ENCODE data around the gene MAPKAP1.

The MAPKAP1 gene

GRCh38 chr9:125532412-125532811, 174.6 kb downstream of the MAPKAP1 start:
- no peak for DNase-seq

- DNase-seq: no peak
Measured at GRCh38 chr9:125529589-125530515, 177.2 kb downstream of the MAPKAP1 start.

- DNase-seq: no peak
Measured at GRCh38 chr9:125529107-125529506, 177.9 kb downstream of the MAPKAP1 start.

GRCh38 chr9:125527471-125528002, 179.5 kb downstream of the MAPKAP1 start:
- no peak for DNase-seq

GRCh38 chr9:125525921-125526631, 180.9 kb downstream of the MAPKAP1 start:
- no peak for DNase-seq

DNA sequence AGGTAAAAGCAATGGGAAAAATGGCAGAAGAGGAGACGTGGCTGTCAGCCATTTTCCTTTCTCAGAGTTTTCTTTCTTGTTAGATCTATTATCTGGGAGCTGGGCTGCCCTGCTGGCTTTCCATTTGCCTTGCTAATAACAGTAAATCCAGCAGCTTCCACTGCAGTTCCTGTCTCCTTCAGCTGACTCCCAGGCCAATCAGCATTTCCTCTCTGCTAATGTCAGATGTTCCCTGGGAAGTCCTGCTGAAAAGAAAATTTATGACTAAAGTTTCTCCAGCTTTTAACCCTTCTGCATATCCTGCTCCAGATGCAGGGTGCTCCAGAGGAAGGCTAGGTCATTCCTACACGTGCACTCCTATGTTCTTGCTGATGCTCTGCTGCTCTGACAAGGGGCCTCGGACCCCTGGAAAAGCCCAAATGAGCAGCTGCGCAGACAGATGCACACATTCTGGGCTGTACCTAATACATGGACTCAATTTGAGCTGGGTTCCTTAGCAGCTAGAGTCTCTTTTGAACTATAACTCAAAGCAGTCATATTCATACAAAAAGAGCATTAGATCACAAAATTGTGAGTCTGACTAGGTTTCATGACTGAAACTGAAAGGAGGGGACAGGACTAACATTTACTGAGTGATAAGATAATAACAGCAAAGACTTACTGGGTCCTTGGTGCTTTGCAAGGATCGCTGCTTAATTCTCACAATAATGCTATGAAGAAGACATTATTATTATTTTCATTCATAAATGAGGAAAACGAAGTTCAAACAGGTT, 182.2 kb downstream of the MAPKAP1 start:
- DNase-seq: no peak

- DNase-seq: no peak
Measured at GRCh38 chr9:125523681-125524080, 183.3 kb downstream of the MAPKAP1 start.

- no peak for DNase-seq
Measured at GRCh38 chr9:125522328-125522725, 184.7 kb downstream of the MAPKAP1 start.

DNA sequence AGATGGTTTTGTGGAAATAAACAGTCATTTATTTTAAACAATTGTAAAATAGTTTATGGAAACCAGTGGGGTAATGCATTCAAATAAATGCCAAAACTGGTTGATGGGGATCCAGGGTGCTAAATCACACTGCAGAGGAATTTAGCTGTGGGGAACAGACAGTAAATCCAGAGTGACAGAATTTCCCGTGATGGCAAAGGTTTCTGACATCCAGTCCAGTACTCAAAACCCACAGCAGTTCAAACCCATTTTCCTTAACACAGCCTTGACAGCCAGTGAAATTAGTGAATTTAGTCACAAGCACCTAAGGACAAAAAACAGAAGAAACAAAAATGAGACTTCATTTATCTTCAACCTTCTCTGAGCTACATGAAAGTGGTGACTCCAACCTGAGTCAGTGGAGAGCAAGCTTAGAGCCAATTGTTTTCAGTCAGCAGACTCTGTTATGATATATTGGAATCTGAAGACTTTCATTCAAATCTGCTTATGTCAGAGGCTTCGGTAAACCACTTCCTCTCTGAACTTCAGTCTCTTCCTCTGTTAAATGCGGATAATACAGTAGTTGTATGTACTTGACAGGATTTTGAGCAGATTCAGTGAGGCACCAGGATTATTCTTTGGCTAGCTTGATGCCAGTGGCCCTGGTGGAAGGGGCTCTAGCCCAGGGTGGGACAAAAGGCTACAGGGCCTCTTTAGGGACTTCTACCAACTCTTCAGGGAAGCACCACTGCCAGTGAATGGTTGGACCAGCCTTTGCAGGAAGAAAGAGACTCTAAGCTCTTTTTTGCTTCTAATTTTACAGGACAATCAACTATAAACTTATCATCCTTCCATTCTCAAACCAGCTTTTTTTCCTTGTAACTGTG, 185.3 kb downstream of the MAPKAP1 start:
- no peak for DNase-seq

GRCh38 chr9:125519734-125520133, 187.3 kb downstream of the MAPKAP1 start:
- DNase-seq: no peak

GRCh38 chr9:125517577-125517976, 189.4 kb downstream of the MAPKAP1 start:
- DNase-seq: no peak

GRCh38 chr9:125515983-125516940, 190.7 kb downstream of the MAPKAP1 start:
- no peak for DNase-seq

- no peak for DNase-seq
Measured at GRCh38 chr9:125515281-125515680, 191.7 kb downstream of the MAPKAP1 start.

GRCh38 chr9:125514468-125514867, 192.5 kb downstream of the MAPKAP1 start:
- no peak for DNase-seq

DNA sequence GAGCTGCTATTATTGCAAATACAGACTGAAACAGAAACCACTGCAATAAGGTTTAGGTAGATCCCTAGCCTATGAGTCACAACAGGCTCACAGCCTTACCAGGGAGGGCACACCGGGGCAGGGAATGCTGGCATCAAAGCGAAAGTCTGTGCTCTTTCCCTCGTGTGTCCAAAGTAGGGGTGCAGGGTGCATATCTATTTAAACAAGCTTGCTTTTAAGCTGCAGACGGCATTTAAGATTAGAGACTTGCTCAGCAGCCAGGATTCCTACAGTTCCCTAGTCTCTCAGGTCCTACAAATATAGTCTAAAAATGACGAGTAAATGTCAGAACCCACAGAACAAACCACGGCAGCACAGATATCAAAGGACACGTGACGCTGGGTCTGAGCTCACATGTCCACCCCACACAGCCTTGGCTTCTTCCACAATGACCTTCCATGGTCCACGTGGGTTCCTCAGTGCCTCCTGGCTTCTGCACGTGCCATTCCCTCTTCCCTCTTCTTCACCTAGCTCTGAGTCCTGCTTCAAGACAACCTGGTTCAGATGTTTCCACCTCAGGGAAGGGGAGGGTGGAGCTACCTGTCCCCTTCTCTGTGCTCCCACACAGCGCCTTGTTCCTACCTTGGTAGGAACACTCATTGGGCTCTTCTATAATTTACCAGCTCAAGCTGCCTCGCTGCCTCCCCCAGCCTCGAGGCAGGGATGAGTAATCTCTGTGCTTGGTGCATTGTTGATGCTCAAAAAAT, 193.2 kb downstream of the MAPKAP1 start:
- no peak for DNase-seq

DNA sequence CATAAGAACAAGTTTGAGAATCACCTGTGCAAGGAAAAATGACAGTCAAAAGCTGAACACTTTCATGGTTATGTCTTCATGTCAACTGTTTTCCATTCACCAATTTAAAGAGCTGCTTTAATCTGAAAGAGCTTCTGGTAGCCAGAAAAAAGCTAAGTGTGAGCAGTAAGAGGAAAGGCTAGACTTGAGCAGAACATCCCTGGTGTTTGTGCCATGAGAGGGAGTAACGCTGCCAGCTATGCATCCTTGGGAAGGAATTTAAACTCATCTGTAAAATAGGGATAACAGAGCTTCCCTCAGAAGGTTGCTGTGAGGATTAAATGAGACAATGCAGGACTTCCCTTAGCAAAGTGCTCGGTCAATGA, 193.7 kb downstream of the MAPKAP1 start:
- DNase-seq: no peak

GRCh38 chr9:125511789-125512660, 195.0 kb downstream of the MAPKAP1 start:
- no peak for DNase-seq

DNA sequence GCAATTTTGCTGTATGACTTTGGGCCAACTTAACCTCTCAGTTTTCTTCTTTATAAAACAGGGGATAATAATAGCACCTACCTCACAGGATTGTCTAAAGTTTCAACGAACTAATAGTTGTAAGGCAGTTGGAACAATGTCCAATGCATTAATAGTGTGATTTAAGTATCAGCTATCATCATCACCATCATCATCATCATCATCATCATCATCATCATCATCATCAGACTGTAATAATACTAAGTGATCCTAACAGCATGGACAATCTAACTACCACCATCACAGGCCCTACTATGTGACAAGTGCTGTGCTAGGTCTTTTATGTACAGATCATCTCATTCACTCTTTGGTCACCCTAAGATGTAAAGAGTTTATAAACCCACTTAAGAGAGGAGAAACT, 196.0 kb downstream of the MAPKAP1 start:
- no peak for DNase-seq

- DNase-seq: no peak
Measured at GRCh38 chr9:125509476-125509875, 197.5 kb downstream of the MAPKAP1 start.
